ENCODE results near the gene SETD3.

GRCh38 chr14:99523704-99524055, 43.0 kb upstream of the SETD3 start:
- TF ChIP-seq CTCF (IDR thresholded peaks at IDR 0.05) (no peak), ZFX (IDR thresholded peaks at IDR 0.05; ENCODE audit: borderline replicate concordance) (no peak)

Measured in 22Rv1 (cell line).